Measurements from ENCODE around the gene SCN1A.
"Not testable (repeated sequence)": the region's sequence is repeated elsewhere in the genome, so short reads cannot be mapped to it uniquely, and the experiment has no call there.

The SCN1A gene

DNA sequence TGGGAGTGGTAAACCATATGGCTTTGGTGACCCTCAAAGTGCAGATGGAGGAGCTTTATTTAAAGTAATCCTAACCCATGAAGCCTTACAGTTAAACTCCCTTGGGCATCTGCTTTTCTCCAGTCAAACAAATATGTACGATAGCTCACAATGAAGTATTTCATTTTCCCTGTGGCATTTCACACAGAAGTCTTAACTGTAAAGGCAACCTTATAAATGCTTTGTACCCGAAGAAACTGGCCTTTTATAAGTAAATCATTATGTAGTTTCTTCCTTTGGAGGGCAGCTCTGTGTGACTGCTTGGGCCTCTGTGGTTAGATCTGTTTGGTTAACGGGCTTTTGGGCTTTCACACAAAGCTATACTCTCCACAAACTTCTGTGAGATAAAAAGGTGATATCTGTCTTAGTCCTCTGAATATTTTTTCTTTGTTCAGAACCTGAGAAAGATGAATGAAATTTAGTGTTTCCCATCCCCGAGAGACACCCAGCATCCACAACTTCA lies 46.6 kb downstream of the SCN1A start:
- DNase-seq: no peak

- DNase-seq: no peak
Measured at GRCh38 chr2:166074430-166074829, 53.4 kb downstream of the SCN1A start.

GRCh38 chr2:166074011-166074410 lies 53.8 kb downstream of the SCN1A start:
- no peak for DNase-seq

DNA sequence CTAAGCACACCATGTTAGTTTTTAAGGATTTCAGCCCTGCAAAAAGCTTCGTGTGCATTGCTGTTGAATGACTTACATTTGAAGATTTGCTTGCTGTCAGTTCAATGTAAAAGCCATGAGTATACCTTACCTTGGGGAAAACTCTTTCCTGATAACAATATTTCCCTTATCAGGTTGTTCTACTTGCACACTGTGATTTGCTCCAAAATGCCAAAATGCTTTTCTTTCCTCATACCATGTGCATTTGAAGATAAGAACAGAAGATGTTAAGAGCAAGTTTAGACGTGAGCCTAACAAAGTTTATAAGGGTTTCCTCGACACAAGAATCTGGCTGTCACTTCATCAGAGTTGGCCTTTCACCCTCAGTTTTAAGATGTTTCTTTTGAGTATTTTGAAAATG lies 57.6 kb downstream of the SCN1A start:
- DNase-seq: no peak

GRCh38 chr2:166068981-166069380 lies 58.8 kb downstream of the SCN1A start:
- no peak for DNase-seq

GRCh38 chr2:166067229-166067628 lies 60.6 kb downstream of the SCN1A start:
- no peak for DNase-seq

GRCh38 chr2:166060191-166060590 lies 67.6 kb downstream of the SCN1A start:
- no peak for DNase-seq

- peak; percentile 5 for DNase-seq
Measured at GRCh38 chr2:166057370-166058164, 70.3 kb downstream of the SCN1A start.

GRCh38 chr2:166044853-166045483 lies 82.9 kb downstream of the SCN1A start:
- no peak for DNase-seq

DNA sequence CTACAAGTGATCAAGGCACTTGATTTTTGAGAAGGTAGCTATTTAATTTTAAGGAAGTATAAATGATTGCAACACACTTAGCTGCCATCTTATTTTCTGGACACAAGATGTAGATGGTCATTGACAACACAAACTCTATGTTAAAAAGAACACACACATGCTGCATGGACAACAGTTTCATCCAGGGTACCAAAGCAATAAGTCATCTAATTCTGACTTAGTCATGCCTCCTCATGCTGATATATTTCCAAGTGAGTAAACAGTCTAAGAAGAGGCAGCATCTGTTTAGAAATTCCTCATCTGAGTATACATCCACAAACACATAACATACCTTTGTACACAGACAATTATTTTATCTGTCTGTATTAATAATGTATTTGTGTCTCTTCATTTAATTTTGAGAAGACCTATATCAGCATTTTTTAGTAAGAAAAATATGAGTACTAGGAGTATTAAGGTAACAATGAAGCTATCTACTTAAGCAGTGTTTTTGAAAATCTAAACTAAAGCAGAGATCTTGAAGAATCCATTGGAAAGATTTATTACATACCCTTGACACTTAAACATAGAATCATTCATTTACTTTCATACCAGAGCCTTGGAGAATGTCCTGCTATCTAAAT lies 84.9 kb downstream of the SCN1A start:
- no peak for DNase-seq

- DNase-seq: no peak
Measured at GRCh38 chr2:166042356-166042755, 85.5 kb downstream of the SCN1A start.

- no peak for DNase-seq
Measured at GRCh38 chr2:166041613-166042012, 86.2 kb downstream of the SCN1A start.

DNA sequence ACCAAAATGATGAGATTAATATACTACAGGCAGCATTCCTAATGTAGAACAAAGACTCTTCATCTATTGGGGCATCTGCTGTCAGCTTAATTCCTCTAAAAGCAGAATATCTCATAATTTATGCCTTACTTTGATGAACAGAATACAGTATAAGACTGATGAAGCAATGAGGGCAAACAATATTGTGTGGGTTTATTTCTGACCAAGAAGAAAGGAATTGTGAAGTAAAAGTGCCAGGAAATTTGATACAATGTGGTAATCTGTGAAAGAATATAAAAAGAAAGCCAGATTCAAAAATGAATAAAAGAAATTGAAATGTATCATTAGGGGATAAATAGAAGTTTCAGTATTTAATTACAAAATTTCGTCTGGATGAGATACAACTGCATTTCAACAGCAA lies 95.5 kb downstream of the SCN1A start:
- DNase-seq: no peak

DNA sequence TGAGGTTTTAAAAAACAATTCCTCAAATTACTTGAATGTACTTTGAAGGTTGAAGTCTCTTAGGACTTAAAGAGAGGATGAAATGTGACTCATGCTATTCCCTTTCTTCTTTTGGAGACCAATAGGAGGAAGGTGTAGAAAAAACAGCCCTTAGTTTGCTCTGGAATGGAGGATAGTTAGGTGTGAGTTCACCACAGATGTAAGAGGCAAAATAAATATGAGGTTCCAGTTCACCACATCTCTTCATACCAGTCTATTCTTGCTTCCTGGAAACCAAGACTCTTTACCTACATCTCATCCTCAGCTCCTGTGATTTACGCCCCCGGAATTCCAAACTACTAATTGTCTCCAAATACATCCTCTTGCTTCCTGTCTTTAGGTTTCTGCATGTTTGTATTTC lies 96.8 kb downstream of the SCN1A start:
- DNase-seq: no peak

GRCh38 chr2:166025313-166025712 lies 102.5 kb downstream of the SCN1A start:
- DNase-seq: no peak

- no peak for DNase-seq
Measured at GRCh38 chr2:166017208-166017607, 110.6 kb downstream of the SCN1A start.

- DNase-seq: no peak
Measured at GRCh38 chr2:166013878-166014277, 113.9 kb downstream of the SCN1A start.

- DNase-seq: no peak
Measured at GRCh38 chr2:166011660-166012059, 116.2 kb downstream of the SCN1A start.

DNA sequence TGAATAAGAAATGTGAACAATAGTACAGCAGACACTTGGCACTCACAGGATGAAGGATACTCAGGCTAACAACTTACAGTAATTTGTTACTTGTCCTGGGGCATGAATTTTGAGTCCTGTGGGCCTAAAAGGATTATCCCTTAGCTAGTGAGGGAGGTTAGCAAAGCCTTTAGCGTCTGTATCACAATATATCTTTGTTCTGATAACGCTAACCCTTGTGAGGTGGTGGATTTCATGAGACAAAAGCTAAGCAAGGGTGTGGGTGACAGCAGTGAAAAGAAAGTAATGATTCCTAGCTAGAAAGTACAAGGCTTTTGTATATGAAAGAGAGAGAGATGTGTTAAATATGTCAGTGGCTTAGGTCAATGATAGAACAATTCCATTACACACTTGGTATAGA lies 127.4 kb downstream of the SCN1A start:
- DNase-seq: no peak

GRCh38 chr2:165990846-165991245 lies 137.0 kb downstream of the SCN1A start:
- no peak for DNase-seq

- DNase-seq: no peak
Measured at GRCh38 chr2:165989851-165990250, 138.0 kb downstream of the SCN1A start.

DNA sequence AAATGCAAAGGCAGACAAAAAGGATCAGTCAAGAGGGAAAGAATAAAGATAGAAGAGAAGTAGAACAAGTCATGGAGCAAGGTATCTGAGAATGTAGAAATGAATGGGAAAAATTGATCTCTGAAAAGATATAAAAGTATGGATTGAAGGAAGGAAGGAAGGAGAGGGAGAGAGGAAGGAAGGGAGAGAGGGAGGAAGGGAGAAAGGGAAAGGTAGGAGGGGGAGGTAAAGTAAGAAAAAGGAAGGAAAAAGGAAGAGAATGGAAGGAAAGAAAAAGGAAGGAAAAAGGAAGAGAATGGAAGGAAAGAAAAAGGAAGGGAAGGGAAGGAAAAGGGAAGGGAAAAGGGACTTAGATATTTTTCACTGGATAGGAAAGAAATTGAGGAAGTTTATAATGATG lies 142.7 kb downstream of the SCN1A start:
- DNase-seq: no peak

GRCh38 chr2:165972161-165972560 lies 155.7 kb downstream of the SCN1A start:
- DNase-seq: not testable (repeated sequence)

DNA sequence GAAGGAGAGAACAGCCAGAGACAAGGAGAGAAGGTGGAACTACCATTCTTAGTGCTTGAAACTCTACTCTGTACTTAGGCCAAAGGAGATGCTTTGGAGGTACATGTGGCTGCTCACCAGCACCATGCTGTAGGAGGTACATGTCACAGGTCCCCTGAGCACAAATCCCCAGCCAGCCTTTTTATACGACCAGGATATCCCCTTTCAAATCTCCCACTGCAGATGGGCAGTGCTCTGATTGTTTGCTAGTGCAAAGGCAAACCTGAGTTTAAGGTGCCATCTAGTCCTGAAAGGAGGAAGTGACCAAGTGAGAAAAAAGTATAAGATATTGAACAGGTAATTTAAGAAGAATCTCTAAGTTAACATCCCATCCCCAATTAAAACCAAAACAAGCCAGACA lies 157.2 kb downstream of the SCN1A start:
- DNase-seq: no peak

All from DMS153 (cell line).